Spleen (tissue), 11 donors: ENCODE results near the gene CEBPG. TPM values are rescaled to one million over a fixed set of nuclear protein-coding genes. Genes with fewer than 3 reads are reported as not detected.

Experiments used
- DNase-seq: peaks from one replicate; pipeline ENCODE4 v3.0.0-alpha.2; 2020
- H3K27ac ChIP-seq, 8 donors: fragments of 200-600 bp; sonication (generic) in 7 of 8; 1 replicate in 4 of 8; 2 replicates in 4 of 8; pipeline versions ENCODE4 v1.5.0 to v1.8.0; 2016 to 2021; ENCODE audit warnings: inconsistent platforms in 4 of 8, mild to moderate bottlenecking in 4 of 8, moderate library complexity in 1 of 8
- H3K27me3 ChIP-seq, 7 donors: fragments of 200-600 bp; sonication (generic) in 6 of 7; replicated peaks in 1 of 7; 1 replicate in 4 of 7; 2 replicates in 3 of 7; pipeline versions ENCODE4 v1.5.0 to v1.8.0; 2016 to 2021; ENCODE audit warnings: inconsistent platforms in 3 of 7, mild to moderate bottlenecking in 1 of 7
- H3K36me3 ChIP-seq, 6 donors: fragments of 200-600 bp; sonication (generic) in 5 of 6; 1 replicate in 4 of 6; 2 replicates in 2 of 6; pipeline versions ENCODE4 v1.5.0 to v1.8.0; 2016 to 2021; ENCODE audit warnings: inconsistent platforms in 2 of 6
- H3K4me1 ChIP-seq, 6 donors: fragments of 200-600 bp; sonication (generic) in 5 of 6; 1 replicate in 3 of 6; 2 replicates in 3 of 6; pipeline versions ENCODE4 v1.5.0 to v1.8.0; 2016 to 2021; ENCODE audit warnings: inconsistent platforms in 3 of 6
- H3K4me3 ChIP-seq, 8 donors: fragments of 200-600 bp; sonication (generic) in 7 of 8; 1 replicate in 4 of 8; 2 replicates in 4 of 8; pipeline versions ENCODE4 v1.5.0 to v1.8.0; 2016 to 2021; ENCODE audit warnings: inconsistent platforms in 4 of 8, mild to moderate bottlenecking in 4 of 8, moderate library complexity in 2 of 8
- H3K9me3 ChIP-seq, 8 donors: fragments of 200-600 bp; sonication (generic) in 7 of 8; 1 replicate in 4 of 8; 2 replicates in 4 of 8; pipeline versions ENCODE4 v1.5.0 to v1.8.0; 2016 to 2021; ENCODE audit warnings: inconsistent platforms in 4 of 8
- POLR2A ChIP-seq, 3 donors: fragments of 450-650 bp; IDR thresholded peaks; one replicate each; pipeline ENCODE4 v1.5.1; 2017; ENCODE audit warnings: antibody characterized with exemption in 3 of 3, mild to moderate bottlenecking in 1 of 3
- POLR2AphosphoS5 ChIP-seq, 3 donors: sonication (generic); formaldehyde crosslinking; IDR thresholded peaks; one replicate each; pipeline ENCODE4 v1.5.1; 2017; ENCODE audit warnings: antibody characterized with exemption in 3 of 3
- WGBS, 5 donors: extraction: QIAGEN DNeasy Blood & Tissue Kit in 3 of 5; methylation state at CpG; one replicate each; pipeline versions ENCODE4 v1.1.5 to v1.1.7; 2013 to 2018; 5-methylcytosine and 5-hydroxymethylcytosine counted together
- intact Hi-C: fragments of 100-400 bp; cut with DNase I; formaldehyde crosslinking; loops from one replicate; pipeline ENCODE4 v1.15.0; 2023; ENCODE audit warnings: low total_unique reads
- polyA plus RNA-seq, 3 donors: library from polyadenylated mRNA; stranded (reverse); fragments of 200-250 nt; gene quantifications; one replicate each; pipeline ENCODE4 v1.2.1, GENCODE V29; 2013
- total RNA-seq, 7 donors: library from RNA; depleted of rRNA in 3 of 7; stranded (reverse); fragments of >200 nt in 3 of 7; fragmentation: NEBNext Ultra II Directional in 4 of 7; extraction: Animal tissue kit (Norgen Biotek cat#: 25700) in 4 of 7; gene quantifications; one replicate each; pipeline versions ENCODE4 v1.1.0 to v1.2.1, GENCODE V29; 2016 to 2021
- TF ChIP-seq, protein P1 (sequence below), 11 experiments: fragments of 200-600 bp in 7 of 11; fragments of 450-650 bp in 4 of 11; sonication (generic) in 4 of 11; IDR thresholded peaks in 8 of 11; conservative IDR thresholded peaks in 3 of 11; 1 replicate in 7 of 11; 2 replicates in 4 of 11; pipeline versions ENCODE4 v1.4.0 to v1.8.0; 2016 to 2021; ENCODE audit warnings: antibody characterized with exemption in 11 of 11, inconsistent platforms in 4 of 11, mild to moderate bottlenecking in 1 of 11
- donor health status: healthy with polysubstance abuse.
- donor health status: DM: no; HTN: no; CAD: no; lungs with moderate emphysema.
- donor health status: DM: no; HTN: no; CAD: no.
- donor health status: Bipolar disorder and iron deficiency.
- donor health status: healthy.
- donor health status: DM: no; HTN: no; CAD: no.
- donor health status: DM: yes; HTN: yes; CAD: no.

CEBPG gene
- total and polyA plus RNA-seq, 10 donors = 9.3 to 21.1 (median 16.0) TPM

DNA sequence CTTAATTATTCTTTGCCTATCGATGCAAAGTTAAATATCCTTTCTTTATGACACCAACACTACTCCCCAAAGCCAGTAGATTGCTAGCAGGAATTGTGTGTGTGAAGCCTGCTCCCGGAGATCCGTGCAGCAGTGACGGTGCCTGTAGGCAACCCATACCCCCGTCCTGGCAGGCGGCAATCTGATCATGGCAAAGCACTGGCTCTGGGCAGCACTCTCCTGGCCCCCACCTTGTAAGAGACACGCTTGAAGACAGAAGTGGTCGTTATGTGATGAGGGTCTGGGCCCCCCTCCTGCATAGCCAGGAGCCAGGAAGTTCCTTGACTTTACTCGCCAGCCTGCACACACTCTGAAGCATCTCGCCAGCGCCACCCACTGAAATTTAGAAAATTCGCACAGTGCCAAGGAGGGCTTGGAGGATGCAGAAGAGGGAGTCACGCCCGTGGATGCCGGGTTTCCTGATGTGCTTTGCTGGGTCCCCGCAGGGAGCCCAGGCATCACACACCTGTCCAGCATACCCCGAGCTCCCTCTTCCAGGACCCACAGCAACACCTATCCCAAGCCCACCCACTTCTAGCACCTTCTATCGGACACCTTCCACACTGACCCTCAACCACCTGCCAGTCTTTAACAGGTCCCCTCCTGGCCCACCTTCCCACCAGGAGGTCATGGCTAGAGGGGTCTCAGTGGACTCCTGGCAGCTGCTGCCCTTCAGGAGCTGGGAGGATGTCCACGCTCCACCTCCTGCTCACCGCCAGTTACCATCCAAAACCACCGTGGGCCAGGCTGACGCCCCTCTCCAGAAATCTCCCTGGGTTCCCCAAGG lies 54.5 kb downstream of the CEBPG start:
- intact Hi-C loops = no loop called here
- Histone ChIP-seq H3K27me3 (no peaks in the 10 kb centered on the region), H3K36me3 (peaks cover 0 to 9% (median 0%) of the 10 kb centered on the region in 6 donors), H3K4me1 (peaks cover 0 to 12% (median 3%) of the 10 kb centered on the region in 6 donors), H3K4me3 (no peak overlapping the region), H3K9me3 (no peaks in the 10 kb centered on the region), H3K27ac (no peak overlapping the region)
- TF ChIP-seq, protein P1, sequence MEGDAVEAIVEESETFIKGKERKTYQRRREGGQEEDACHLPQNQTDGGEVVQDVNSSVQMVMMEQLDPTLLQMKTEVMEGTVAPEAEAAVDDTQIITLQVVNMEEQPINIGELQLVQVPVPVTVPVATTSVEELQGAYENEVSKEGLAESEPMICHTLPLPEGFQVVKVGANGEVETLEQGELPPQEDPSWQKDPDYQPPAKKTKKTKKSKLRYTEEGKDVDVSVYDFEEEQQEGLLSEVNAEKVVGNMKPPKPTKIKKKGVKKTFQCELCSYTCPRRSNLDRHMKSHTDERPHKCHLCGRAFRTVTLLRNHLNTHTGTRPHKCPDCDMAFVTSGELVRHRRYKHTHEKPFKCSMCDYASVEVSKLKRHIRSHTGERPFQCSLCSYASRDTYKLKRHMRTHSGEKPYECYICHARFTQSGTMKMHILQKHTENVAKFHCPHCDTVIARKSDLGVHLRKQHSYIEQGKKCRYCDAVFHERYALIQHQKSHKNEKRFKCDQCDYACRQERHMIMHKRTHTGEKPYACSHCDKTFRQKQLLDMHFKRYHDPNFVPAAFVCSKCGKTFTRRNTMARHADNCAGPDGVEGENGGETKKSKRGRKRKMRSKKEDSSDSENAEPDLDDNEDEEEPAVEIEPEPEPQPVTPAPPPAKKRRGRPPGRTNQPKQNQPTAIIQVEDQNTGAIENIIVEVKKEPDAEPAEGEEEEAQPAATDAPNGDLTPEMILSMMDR (IDR thresholded peaks at IDR 0.05 in 8 of 11, conservative IDR thresholded peaks at IDR 0.05 in 3 of 11) = no peak
- TF ChIP-seq POLR2A (IDR thresholded peaks at IDR 0.05) = no peak
- no peak for TF ChIP-seq POLR2AphosphoS5 (IDR thresholded peaks at IDR 0.05)
- 88 to 93% (median 91%) methylated on average over 21 to 22 of the region's 22 CpGs for WGBS, 5 donors
- DNase-seq = peak; percentile 48

DNA sequence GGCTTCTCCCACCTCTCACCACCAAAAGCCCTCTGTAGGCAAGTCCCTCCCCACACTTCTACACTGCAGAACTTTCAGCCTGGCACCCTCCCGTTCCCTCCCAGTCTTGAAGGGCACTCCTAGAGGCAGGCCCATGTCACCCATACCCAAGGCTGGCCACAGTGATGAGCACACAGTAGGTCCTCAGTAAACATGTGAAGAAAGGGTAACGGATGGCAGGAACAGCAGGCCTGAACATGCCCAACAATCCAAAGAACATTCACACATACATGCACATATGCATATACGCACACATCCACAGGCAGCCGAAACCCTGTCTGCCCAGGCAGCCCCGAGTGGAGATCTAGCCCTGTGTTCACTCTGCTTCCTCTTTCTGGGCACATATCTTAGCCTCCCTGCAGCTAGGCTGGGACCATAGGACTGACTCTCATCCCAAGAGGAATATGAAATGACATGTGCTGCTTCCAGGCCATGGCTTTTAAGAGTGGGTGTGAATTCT lies 55.2 kb downstream of the CEBPG start:
- WGBS, 5 donors = 86 to 93% (median 88%) methylated on average over 5 of the region's 5 CpGs
- TF ChIP-seq, protein P1 (IDR thresholded peaks at IDR 0.05 in 8 of 11, conservative IDR thresholded peaks at IDR 0.05 in 3 of 11) = no peak
- H3K27me3 ChIP-seq = no peaks in the 10 kb centered on the region
- peaks cover 0 to 8% (median 0%) of the 10 kb centered on the region in 6 donors for H3K36me3 ChIP-seq
- H3K4me1 ChIP-seq = peaks cover 0 to 12% (median 3%) of the 10 kb centered on the region in 6 donors
- DNase-seq = no peak
- H3K4me3 ChIP-seq = no peak overlapping the region
- no peak overlapping the region for H3K27ac ChIP-seq
- intact Hi-C loops = no loop called here
- H3K9me3 ChIP-seq = no peaks in the 10 kb centered on the region

DNA sequence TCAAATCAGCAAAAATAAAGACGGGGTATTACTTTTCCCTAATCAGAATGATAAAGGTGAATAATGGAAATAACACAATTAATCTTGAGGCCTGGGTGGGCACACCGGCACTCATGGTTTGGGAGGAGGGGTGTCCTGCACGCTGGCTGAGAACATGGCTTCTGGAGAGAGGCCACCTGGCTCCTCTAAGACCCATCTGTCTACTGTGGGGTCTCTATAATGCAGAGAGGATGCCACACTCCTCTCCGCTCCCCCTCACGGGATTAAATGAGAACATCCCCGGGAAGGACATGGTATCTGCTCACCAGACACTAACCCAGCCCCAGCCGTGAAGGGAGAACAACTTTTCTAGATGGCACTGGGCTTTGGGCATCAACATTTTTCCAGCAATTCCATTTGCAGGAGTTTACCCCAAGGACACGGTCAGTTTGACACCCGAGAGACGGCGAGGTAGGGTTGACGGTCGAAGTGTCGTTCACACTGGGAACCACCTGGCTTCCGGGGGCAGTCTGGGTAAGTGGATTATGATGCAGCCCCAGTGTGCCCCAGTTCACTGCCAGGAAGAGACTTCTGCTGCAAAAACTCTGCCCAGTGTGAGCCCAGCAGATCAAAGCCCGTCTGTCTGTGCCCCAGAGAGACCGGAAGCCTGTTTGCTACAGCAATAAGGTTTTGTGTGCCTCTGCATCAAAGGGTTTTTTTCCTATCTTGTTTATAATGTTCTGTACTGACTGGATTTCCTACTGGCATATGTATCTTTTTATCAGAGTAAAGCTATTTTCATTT lies 56.6 kb downstream of the CEBPG start:
- no peaks in the 10 kb centered on the region for H3K36me3 ChIP-seq
- intact Hi-C loops = loop anchor here (5.0 kb wide), 1 partner anchor 342 kb away; no protein-coding TSS in a partner anchor

More for the DNA sequence above, 56.6 kb downstream of the CEBPG start:
- no peaks in the 10 kb centered on the region for H3K27me3 ChIP-seq
- peaks cover 0 to 12% (median 3%) of the 10 kb centered on the region in 6 donors for H3K4me1 ChIP-seq
- H3K4me3 ChIP-seq = no peak overlapping the region
- peak; percentile 72 for DNase-seq
- peak overlapping the region in 3 of 8 donors; percentile 6 to 26 (median 20) for H3K27ac ChIP-seq
- no peak for TF ChIP-seq POLR2AphosphoS5 (IDR thresholded peaks at IDR 0.05)
- TF ChIP-seq POLR2A (IDR thresholded peaks at IDR 0.05) = no peak
- TF ChIP-seq, protein P1 (IDR thresholded peaks at IDR 0.05 in 8 of 11, conservative IDR thresholded peaks at IDR 0.05 in 3 of 11) = no peak
- 69 to 77% (median 75%) methylated on average over 15 to 17 of the region's 17 CpGs for WGBS, 5 donors
- H3K9me3 ChIP-seq = no peaks in the 10 kb centered on the region
